HTERT RPE-1 (cell line): Measurements from ENCODE around the gene ADSL.

Experiments
- in situ Hi-C: fragments of 300-500 bp; cut with MboI; formaldehyde crosslinking; loops from 4 replicates; pipeline ENCODE4 v1.14.3; 2020; ENCODE audit warnings: low sequenced_read_pairs

Gene ADSL

GRCh38 chr22:40433416-40434090 lies 87.3 kb downstream of the ADSL start:
- in situ Hi-C loops = no loop called here

- in situ Hi-C loops = no loop called here
Measured at GRCh38 chr22:40434106-40434505, 87.8 kb downstream of the ADSL start.

- in situ Hi-C loops = no loop called here
Measured at GRCh38 chr22:40434745-40435144, 88.4 kb downstream of the ADSL start.

GRCh38 chr22:40436505-40437431 lies 90.5 kb downstream of the ADSL start:
- in situ Hi-C loops = no loop called here
